Natural killer cell (primary cell): ENCODE results near the gene RALGPS1. TPM values are rescaled to one million over a fixed set of nuclear protein-coding genes. Genes with fewer than 3 reads are reported as not detected.

Experiments
- ATAC-seq, 3 donors: fragments of 150-1000 bp in 2 of 3; fragments of 200-7000 bp in 1 of 3; cut with Tn5 transposase; 1 replicate in 1 of 3; 2 replicates in 2 of 3; pipeline ENCODE4 v1.10.0; 2021; ENCODE audit warnings: mild to moderate bottlenecking in 2 of 3, moderate library complexity in 2 of 3
- DNase-seq, 2 donors: peaks; one replicate each; pipeline versions ENCODE4 v3.0.0 to v3.0.0-alpha.2; 2013 to 2021; ENCODE audit warnings: mixed read lengths in 1 of 2
- H3K27ac ChIP-seq: one replicate; pipeline ENCODE4 v1.5.1; 2013; ENCODE audit warnings: mild to moderate bottlenecking, low read length
- H3K27me3 ChIP-seq: one replicate; pipeline ENCODE4 v1.6.1; 2013; ENCODE audit warnings: low read length; ENCODE audit not compliant: control insufficient read depth, insufficient read depth
- H3K36me3 ChIP-seq: one replicate; pipeline ENCODE4 v1.6.1; 2013; ENCODE audit warnings: low read length; ENCODE audit not compliant: control insufficient read depth, insufficient read depth
- H3K4me1 ChIP-seq: one replicate; pipeline ENCODE4 v1.6.1; 2013; ENCODE audit warnings: low read length; ENCODE audit not compliant: control insufficient read depth, insufficient read depth
- H3K4me3 ChIP-seq: one replicate; pipeline ENCODE4 v1.5.1; 2013; ENCODE audit warnings: low read length
- H3K9me3 ChIP-seq: one replicate; pipeline ENCODE4 v1.6.1; 2013; ENCODE audit warnings: low read length; ENCODE audit not compliant: control insufficient read depth, insufficient read depth
- H3K27ac Mint-ChIP-seq, 2 donors: one replicate each; pipeline ENCODE4 v1.8.0; 2022; ENCODE audit warnings: mild to moderate bottlenecking in 2 of 2, mixed read lengths in 2 of 2, moderate library complexity in 1 of 2
- H3K27me3 Mint-ChIP-seq, 2 donors: one replicate each; pipeline ENCODE4 v1.8.0; 2022; ENCODE audit warnings: low read depth in 2 of 2, mixed read lengths in 2 of 2
- H3K36me3 Mint-ChIP-seq: one replicate; pipeline ENCODE4 v1.8.0; 2022; ENCODE audit warnings: mixed read lengths
- H3K4me1 Mint-ChIP-seq, 2 donors: one replicate each; pipeline ENCODE4 v1.8.0; 2022; ENCODE audit warnings: mixed read lengths in 2 of 2
- H3K4me3 Mint-ChIP-seq: one replicate; pipeline ENCODE4 v1.8.0; 2022; ENCODE audit warnings: mild to moderate bottlenecking, moderate library complexity, mixed read lengths
- H3K9me3 Mint-ChIP-seq, 2 donors: one replicate each; pipeline ENCODE4 v1.8.0; 2022; ENCODE audit warnings: mixed read lengths in 2 of 2
- WGBS: methylation state at CpG from one replicate; pipeline ENCODE4 v1.1.7; 2013; ENCODE audit warnings: missing lambda C conversion rate; ENCODE audit not compliant: insufficient coverage; 5-methylcytosine and 5-hydroxymethylcytosine counted together
- intact Hi-C: fragments of 100-400 bp; cut with micrococcal nuclease; formaldehyde crosslinking; loops from one replicate; pipeline ENCODE4 v1.14.2; 2022
- total RNA-seq, 4 donors: library from RNA; stranded (reverse); fragments of 120-200 nt in 1 of 4; gene quantifications; one replicate each; pipeline versions ENCODE4 v1.2.3 to v1.2.4, GENCODE V29; 2013 to 2022
- TF ChIP-seq, protein P1 (sequence below): fragments of 200-600 bp; IDR thresholded peaks from one replicate; pipeline ENCODE4 v1.8.0; 2022; ENCODE audit warnings: antibody characterized with exemption

The RALGPS1 gene
- total RNA-seq, 3 donors from 2014 or later (not counting 1 experiment from before 2014, with no cell fraction given), result 11.9 to 21.2 (median 13.2) TPM

DNA sequence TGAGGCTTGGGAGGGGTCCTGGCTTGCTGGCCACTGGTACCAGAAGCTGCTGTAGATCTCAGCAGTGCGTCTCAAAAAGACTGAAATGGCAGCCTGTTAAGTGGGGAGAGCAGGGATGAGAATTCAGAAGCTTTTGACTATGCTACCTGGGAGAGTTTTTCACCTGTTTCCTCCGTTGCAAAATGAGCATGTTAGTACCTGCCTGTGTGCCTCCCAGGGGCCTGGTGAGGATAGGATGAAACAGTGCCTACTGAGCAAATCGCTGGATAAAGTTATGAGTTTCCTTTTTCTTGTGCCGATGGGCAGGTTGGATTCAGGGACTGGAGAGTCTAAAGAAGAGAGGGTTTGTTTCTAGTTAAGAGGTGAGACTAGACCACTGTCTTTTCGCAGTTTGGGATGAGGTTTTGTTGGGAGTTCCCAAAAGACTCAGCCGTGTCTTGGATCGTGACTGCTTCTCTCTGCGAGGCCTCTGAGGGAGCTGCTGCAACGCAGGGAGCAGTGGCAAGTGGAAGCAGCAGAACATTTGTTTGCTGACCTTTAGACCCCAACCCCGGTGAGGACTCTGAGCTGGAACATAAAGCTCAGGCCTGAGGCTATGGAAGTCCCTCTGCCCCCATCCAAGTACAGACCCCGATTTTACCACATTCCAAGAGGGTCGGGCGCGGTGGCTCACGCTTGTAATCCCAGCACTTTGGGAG, 1.4 kb downstream of the RALGPS1 start:
- H3K36me3 ChIP-seq, result no peaks in the 10 kb centered on the region
- TF ChIP-seq, protein P1, sequence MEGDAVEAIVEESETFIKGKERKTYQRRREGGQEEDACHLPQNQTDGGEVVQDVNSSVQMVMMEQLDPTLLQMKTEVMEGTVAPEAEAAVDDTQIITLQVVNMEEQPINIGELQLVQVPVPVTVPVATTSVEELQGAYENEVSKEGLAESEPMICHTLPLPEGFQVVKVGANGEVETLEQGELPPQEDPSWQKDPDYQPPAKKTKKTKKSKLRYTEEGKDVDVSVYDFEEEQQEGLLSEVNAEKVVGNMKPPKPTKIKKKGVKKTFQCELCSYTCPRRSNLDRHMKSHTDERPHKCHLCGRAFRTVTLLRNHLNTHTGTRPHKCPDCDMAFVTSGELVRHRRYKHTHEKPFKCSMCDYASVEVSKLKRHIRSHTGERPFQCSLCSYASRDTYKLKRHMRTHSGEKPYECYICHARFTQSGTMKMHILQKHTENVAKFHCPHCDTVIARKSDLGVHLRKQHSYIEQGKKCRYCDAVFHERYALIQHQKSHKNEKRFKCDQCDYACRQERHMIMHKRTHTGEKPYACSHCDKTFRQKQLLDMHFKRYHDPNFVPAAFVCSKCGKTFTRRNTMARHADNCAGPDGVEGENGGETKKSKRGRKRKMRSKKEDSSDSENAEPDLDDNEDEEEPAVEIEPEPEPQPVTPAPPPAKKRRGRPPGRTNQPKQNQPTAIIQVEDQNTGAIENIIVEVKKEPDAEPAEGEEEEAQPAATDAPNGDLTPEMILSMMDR, result no peak
- peaks cover 5 to 10% of the 10 kb centered on the region in 2 donors for H3K4me1 Mint-ChIP-seq
- no peaks in the 10 kb centered on the region for H3K9me3 ChIP-seq
- ATAC-seq, result no peak
- peak overlapping the region; percentile 54 to 60 for H3K27ac Mint-ChIP-seq
- no peaks in the 10 kb centered on the region for H3K36me3 Mint-ChIP-seq
- H3K27ac ChIP-seq, result no peak overlapping the region
- H3K4me1 ChIP-seq, result peaks cover 13% of the 10 kb centered on the region
- intact Hi-C loops, result no loop called here
- no peaks in the 10 kb centered on the region for H3K27me3 ChIP-seq
- 94% methylated on average over 15 of the region's 15 CpGs for WGBS
- no peak overlapping the region for H3K4me3 ChIP-seq
- no peaks in the 10 kb centered on the region for H3K9me3 Mint-ChIP-seq
- no peak for DNase-seq
- H3K27me3 Mint-ChIP-seq, result peaks cover 9 to 11% of the 10 kb centered on the region in 2 donors
- H3K4me3 Mint-ChIP-seq, result peak overlapping the region; percentile 89

DNA sequence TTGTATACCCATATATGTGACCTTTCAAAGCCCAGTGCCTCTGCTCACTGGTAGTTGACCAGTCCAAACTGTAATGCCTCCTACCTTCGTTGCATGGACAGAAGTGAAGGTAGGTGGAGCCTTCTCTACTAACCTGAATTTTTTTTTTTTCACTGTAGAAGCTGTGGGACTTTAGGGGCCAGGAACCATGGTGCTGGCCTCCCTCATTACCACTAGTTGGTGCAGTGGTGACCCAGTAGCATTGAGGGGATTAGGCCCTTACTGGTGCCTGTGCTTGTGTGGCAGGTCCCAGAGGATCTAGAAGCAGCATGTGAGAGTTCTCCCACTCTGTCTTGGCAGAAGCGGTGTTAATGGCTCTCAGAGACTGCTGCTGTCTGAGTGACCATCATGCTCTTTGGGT, 2.3 kb downstream of the RALGPS1 start:
- Histone ChIP-seq H3K4me1 (peaks cover 13% of the 10 kb centered on the region), H3K36me3 (no peaks in the 10 kb centered on the region), H3K9me3 (no peaks in the 10 kb centered on the region), H3K4me3 (no peak overlapping the region), H3K27me3 (no peaks in the 10 kb centered on the region), H3K27ac (no peak overlapping the region)
- 93% methylated on average over 2 of the region's 2 CpGs for WGBS
- no peak for ATAC-seq
- Mint-ChIP-seq H3K9me3 (no peaks in the 10 kb centered on the region), H3K36me3 (no peaks in the 10 kb centered on the region), H3K4me3 (no peak overlapping the region), H3K27me3 (peaks cover 7% of the 10 kb centered on the region in 2 donors), H3K27ac (no peak overlapping the region), H3K4me1 (peaks cover 5 to 10% of the 10 kb centered on the region in 2 donors)
- DNase-seq, result no peak
- TF ChIP-seq, protein P1, result no peak
- intact Hi-C loops, result no loop called here

DNA sequence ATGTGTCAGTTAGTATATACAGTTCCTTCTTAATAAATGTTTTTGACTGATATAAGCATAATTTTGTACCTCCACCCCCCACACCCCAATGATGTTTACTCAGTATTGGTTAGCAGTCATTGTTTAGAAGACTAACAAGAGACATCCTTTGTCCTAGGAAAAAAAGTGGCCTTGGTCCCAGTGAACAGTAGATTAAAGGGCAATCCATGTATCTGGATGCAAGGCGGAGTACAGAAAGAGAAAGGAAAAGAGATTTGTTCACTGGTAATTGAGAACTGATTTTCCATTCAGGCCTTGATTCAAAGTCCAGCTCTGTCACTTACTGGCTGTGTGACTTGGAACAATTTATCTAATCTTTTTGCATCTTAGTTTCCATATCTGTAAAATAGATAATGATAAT, 4.6 kb downstream of the RALGPS1 start:
- Histone ChIP-seq H3K4me3 (no peak overlapping the region), H3K27me3 (no peaks in the 10 kb centered on the region), H3K4me1 (peaks cover 10% of the 10 kb centered on the region), H3K36me3 (no peaks in the 10 kb centered on the region), H3K9me3 (no peaks in the 10 kb centered on the region), H3K27ac (no peak overlapping the region)
- intact Hi-C loops, result no loop called here
- Mint-ChIP-seq H3K4me1 (peaks cover 5 to 10% of the 10 kb centered on the region in 2 donors), H3K27ac (no peak overlapping the region), H3K9me3 (no peaks in the 10 kb centered on the region), H3K27me3 (no peaks in the 10 kb centered on the region), H3K4me3 (no peak overlapping the region), H3K36me3 (no peaks in the 10 kb centered on the region)
- TF ChIP-seq, protein P1, result no peak
- DNase-seq (no peak), ATAC-seq (no peak)
- WGBS, result 96% methylated on average over 1 of the region's 1 CpG

DNA sequence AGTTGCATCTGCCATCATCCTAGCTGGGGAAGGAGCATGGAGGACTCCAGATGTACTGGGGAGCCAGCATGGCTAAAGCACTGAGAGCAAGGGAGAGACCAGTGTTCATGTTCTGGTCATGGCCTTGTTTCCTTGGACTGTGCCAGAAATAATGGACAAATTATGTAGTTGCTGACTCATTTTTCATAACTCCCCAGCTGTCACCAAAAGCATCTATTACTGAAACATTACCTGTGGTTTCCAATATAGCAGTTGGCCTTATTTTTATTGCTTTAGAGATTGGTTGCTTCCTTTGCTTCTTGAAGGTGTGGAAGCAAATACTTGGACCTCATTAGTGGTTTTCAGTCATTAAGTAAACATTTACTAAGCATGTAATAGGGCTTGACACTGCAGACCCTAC, 11.3 kb downstream of the RALGPS1 start:
- intact Hi-C loops, result no loop called here
- Mint-ChIP-seq H3K27me3 (no peaks in the 10 kb centered on the region), H3K27ac (no peak overlapping the region), H3K4me3 (no peak overlapping the region), H3K36me3 (no peaks in the 10 kb centered on the region), H3K4me1 (no peaks in the 10 kb centered on the region), H3K9me3 (no peaks in the 10 kb centered on the region)
- TF ChIP-seq, protein P1, result no peak
- no peaks in the 10 kb centered on the region for H3K4me1 ChIP-seq
- no peaks in the 10 kb centered on the region for H3K36me3 ChIP-seq
- H3K4me3 ChIP-seq, result no peak overlapping the region
- no peaks in the 10 kb centered on the region for H3K27me3 ChIP-seq
- ATAC-seq (no peak), DNase-seq (no peak)
- H3K27ac ChIP-seq, result no peak overlapping the region
- H3K9me3 ChIP-seq, result no peaks in the 10 kb centered on the region
